ENCODE measurements around the gene B4GALNT4. TPM values are rescaled to one million over a fixed set of nuclear protein-coding genes. Genes with fewer than 3 reads are reported as not detected.
"Not testable (repeated sequence)": the region's sequence is repeated elsewhere in the genome, so short reads cannot be mapped to it uniquely, and the experiment has no call there.

The B4GALNT4 gene
- total RNA-seq, result 179 and 201 TPM in 2 replicates
- long read RNA-seq, result 0 reads

- DNase-seq (ENCODE audit: low read depth, low spot score), result no peak
Measured at GRCh38 chr11:369336-370018, at the start of gene B4GALNT4. Gene B4GALNT4 (plus strand): TSS chr11:369499. CDS start chr11:369804, 305 bp downstream.

DNA sequence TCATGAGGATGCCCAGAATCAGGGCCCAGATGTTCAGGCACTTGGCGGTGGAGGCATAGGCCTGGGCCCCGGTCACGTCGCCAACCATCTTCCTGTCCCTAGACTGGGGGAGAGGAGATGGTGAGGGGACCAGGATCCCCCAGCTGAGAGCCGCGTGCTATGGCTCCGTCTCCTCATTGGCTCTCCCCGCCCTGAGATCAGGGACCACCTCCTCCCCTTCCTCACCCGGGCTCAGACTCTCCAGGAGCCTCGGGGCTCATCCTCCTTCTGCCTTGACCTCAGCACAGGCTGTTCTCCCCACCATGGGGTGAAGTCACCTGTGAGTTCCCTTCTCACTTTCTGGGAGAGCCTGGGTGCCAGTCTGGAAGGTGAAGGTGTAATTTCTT lies 49.4 kb upstream of the B4GALNT4 start:
- not testable (repeated sequence) for DNase-seq (ENCODE audit: low read depth, low spot score); H3K9me3 Mint-ChIP-seq; H3K36me3 Mint-ChIP-seq (ENCODE audit: low read depth)
- H3K4me1 Mint-ChIP-seq, result peaks cover 32% of the 10 kb centered on the region
- H3K4me3 Mint-ChIP-seq, result peak overlapping the region; percentile 93
- peaks cover 36% of the 10 kb centered on the region for H3K27me3 Mint-ChIP-seq (ENCODE audit: low read depth)
- peak overlapping the region; percentile 72 for H3K27ac Mint-ChIP-seq (ENCODE audit: unreplicated experiment)

More at GRCh38 chr11:369336-370018, at the start of gene B4GALNT4:
- Mint-ChIP-seq H3K9me3 (peaks cover 2% of the 10 kb centered on the region), H3K4me3 (peak within 1 kb of the TSS; percentile 92), H3K36me3 (ENCODE audit: low read depth) (peaks cover 8% of the 10 kb centered on the region), H3K27ac (ENCODE audit: unreplicated experiment) (peak within 1 kb of the TSS; percentile 94), H3K4me1 (peaks cover 48% of the 10 kb centered on the region), H3K27me3 (ENCODE audit: low read depth) (peaks cover 15% of the 10 kb centered on the region)
- no peak for TF ChIP-seq CTCF (conservative IDR thresholded peaks at IDR 0.05)

DNA sequence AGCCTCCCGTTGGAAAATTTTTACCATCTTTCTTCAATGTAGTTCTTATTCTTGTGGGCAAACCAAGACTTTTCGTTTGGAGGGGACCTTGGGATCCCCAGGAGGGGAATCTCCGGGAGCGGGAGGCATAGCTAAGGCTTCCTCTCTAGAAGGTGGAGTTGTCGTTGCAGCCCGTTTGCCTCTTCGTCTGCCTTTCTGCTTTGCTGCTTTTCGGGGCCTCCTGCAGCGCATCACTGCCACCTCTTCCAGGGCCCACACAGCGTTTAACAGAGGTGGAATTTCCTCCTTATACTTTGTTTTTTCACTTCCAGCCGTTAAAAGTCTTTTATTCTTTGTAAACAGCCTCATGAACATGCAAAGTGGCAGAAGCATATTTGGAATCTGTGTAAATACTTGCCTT lies 45.1 kb upstream of the B4GALNT4 start:
- Mint-ChIP-seq H3K27me3 (ENCODE audit: low read depth) (peaks cover 6% of the 10 kb centered on the region), H3K27ac (ENCODE audit: unreplicated experiment) (no peak overlapping the region), H3K4me3 (peak overlapping the region; percentile 24), H3K36me3 (ENCODE audit: low read depth) (no peaks in the 10 kb centered on the region), H3K9me3 (no peaks in the 10 kb centered on the region), H3K4me1 (peaks cover 39% of the 10 kb centered on the region)
- TF ChIP-seq CTCF (conservative IDR thresholded peaks at IDR 0.05), result no peak
- no peak for DNase-seq (ENCODE audit: low read depth, low spot score)

DNA sequence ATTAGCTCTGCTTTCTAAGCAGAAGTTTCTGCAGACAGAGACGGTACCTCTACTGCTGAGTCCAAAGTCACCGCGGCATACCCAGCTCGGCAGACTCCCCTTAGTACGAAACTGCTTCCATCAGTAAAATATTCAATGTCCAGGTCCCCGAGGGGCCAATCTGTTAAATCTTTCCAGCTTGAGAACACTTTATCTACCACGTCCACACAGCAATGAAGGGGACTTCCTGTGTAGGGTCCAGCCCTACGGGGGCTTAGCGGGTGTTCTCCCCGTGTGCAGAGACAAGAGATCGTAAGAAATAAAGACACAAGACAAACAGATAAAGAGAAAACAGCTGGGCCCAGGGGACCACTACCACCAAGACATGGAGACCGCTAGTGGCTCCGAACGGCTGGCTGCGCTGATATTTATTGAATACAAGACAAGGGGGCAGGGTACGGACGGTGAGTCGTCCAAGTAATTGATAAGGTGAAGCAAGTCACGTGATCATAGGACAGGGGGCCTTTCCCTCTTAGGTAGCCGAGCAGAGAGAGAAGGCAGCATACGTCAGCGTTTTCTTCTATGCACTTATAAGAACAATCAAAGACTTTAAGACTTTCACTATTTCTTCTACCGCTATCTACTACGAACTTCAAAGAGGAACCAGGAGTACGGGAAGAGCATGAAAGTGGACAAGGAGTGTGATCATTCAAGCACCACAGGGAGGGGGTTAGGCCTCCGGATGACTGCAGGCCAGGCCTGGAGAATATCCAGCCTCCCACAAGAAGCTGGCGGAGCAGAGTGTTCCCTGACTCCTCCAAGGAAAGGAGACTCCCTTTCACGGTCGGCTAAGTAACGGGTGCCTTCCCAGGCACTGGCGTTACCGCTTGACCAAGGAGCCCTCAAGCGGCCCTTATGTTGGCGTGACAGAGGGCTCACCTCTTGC lies 44.4 kb upstream of the B4GALNT4 start:
- H3K36me3 Mint-ChIP-seq (ENCODE audit: low read depth); H3K9me3 Mint-ChIP-seq; H3K27me3 Mint-ChIP-seq (ENCODE audit: low read depth); DNase-seq (ENCODE audit: low read depth, low spot score); H3K27ac Mint-ChIP-seq (ENCODE audit: unreplicated experiment): not testable (repeated sequence)
- Mint-ChIP-seq H3K4me3 (peak overlapping the region; percentile 31), H3K4me1 (peaks cover 40% of the 10 kb centered on the region)

DNA sequence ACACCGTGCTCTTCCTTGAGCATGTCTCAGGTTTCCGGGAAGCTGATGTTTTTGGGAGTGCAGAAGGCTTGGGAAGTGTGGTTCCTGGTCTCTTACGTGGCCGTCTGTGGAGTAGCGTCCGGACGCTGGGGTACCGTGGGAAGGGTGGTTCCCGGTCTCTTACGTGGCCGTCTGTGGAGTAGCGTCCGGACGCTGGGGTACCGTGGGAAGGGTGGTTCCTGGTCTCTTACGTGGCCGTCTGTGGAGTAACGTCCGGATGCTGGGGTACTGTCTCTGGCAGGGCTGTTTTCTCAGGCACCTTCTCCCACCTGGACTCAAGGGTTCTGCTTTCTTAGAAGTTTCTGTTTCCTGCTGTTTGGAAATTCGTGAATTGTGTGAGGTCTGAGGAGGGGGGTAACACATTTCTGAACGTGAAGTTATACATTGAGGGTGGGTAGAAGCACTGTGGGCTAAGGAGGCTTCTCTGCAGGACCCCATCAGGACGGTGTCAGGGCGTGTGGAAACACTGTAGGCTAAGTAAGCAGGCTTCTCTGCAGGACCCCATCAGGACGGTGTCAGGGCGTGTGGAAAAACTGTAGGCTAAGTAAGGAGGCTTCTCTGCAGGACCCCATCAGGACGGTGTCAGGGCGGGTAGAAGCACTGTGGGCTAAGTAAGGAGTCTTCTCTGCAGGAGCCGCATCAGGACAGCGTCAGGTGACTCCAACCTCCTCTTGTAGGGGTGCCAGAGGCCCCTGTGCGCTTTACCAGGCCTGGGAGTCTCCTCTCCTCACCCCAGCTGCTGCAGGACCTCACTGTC lies 43.3 kb upstream of the B4GALNT4 start:
- Mint-ChIP-seq H3K4me1 (peaks cover 35% of the 10 kb centered on the region), H3K9me3 (no peaks in the 10 kb centered on the region), H3K36me3 (ENCODE audit: low read depth) (no peaks in the 10 kb centered on the region), H3K27ac (ENCODE audit: unreplicated experiment) (peak overlapping the region; percentile 30), H3K27me3 (ENCODE audit: low read depth) (no peaks in the 10 kb centered on the region), H3K4me3 (peak overlapping the region; percentile 25)
- no peak for DNase-seq (ENCODE audit: low read depth, low spot score)
- no peak for TF ChIP-seq CTCF (conservative IDR thresholded peaks at IDR 0.05)

DNA sequence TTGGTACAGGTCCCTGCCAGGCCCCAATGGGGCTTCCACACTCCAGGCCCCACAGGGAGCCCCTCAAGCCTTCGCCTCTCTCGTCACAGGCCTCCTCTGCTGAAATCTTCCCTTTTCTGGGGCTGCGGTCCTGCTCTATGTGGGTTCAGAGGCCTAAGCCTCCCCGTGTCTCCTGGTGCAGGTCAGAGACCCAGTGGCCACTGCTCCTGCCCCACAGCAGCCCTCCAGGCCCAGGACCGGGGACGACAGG lies 42.8 kb upstream of the B4GALNT4 start:
- peaks cover 38% of the 10 kb centered on the region for H3K4me1 Mint-ChIP-seq
- no peak overlapping the region for H3K4me3 Mint-ChIP-seq
- no peaks in the 10 kb centered on the region for H3K36me3 Mint-ChIP-seq (ENCODE audit: low read depth)
- no peaks in the 10 kb centered on the region for H3K27me3 Mint-ChIP-seq (ENCODE audit: low read depth)
- TF ChIP-seq CTCF (conservative IDR thresholded peaks at IDR 0.05), result no peak
- no peaks in the 10 kb centered on the region for H3K9me3 Mint-ChIP-seq
- DNase-seq (ENCODE audit: low read depth, low spot score), result no peak
- peak overlapping the region; percentile 50 for H3K27ac Mint-ChIP-seq (ENCODE audit: unreplicated experiment)

Data from neural crest cell (in vitro differentiated cells).